ENCODE measurements around the gene MCM3.

MCM3 gene

GRCh38 chr6:52251113-52251512 is 33.4 kb downstream of the MCM3 start:
- Histone ChIP-seq H3K4me3 (ENCODE audit: low read depth, low read length) (no peak overlapping the region), H3K27me3 (replicated peaks) (no peaks in the 10 kb centered on the region), H3K36me3 (replicated peaks) (no peaks in the 10 kb centered on the region), H3K27ac (no peak overlapping the region)
- in situ Hi-C loops (cut with HindIII; ENCODE audit: low pct_ligation_motif_present, low sequenced_read_pairs), result no loop called here
- DNase-seq, result no peak
- no peak for TF ChIP-seq CTCF (IDR thresholded peaks at IDR 0.05; ENCODE audit: low read depth, low read length, missing control alignments)

- Histone ChIP-seq H3K27ac (no peak overlapping the region), H3K27me3 (replicated peaks) (no peaks in the 10 kb centered on the region), H3K36me3 (replicated peaks) (no peaks in the 10 kb centered on the region), H3K4me3 (ENCODE audit: low read depth, low read length) (no peak overlapping the region)
- no peak for DNase-seq
- TF ChIP-seq CTCF (IDR thresholded peaks at IDR 0.05; ENCODE audit: low read depth, low read length, missing control alignments), result no peak
- in situ Hi-C loops (cut with HindIII; ENCODE audit: low pct_ligation_motif_present, low sequenced_read_pairs), result no loop called here
These were observed 35.5 kb downstream of the MCM3 start for GRCh38 chr6:52249078-52249477.

- H3K4me3 ChIP-seq (ENCODE audit: low read depth, low read length), result no peak overlapping the region
These were observed 39.1 kb downstream of the MCM3 start for GRCh38 chr6:52245425-52245824.

GRCh38 chr6:52244400-52244799 is 40.1 kb downstream of the MCM3 start, which contains the start of gene IL17F:
Gene IL17F (minus strand): TSS chr6:52244500. CDS start chr6:52244429, 71 bp downstream.
- H3K27ac ChIP-seq, result no peak within 1 kb of the TSS
- in situ Hi-C loops (cut with HindIII; ENCODE audit: low pct_ligation_motif_present, low sequenced_read_pairs), result no loop called here
- DNase-seq, result no peak
- no peak for TF ChIP-seq CTCF (IDR thresholded peaks at IDR 0.05; ENCODE audit: low read depth, low read length, missing control alignments)
- no peaks in the 10 kb centered on the region for H3K27me3 ChIP-seq (replicated peaks)
- H3K4me3 ChIP-seq (ENCODE audit: low read depth, low read length), result no peak within 1 kb of the TSS
- H3K36me3 ChIP-seq (replicated peaks), result no peaks in the 10 kb centered on the region

More at GRCh38 chr6:52245425-52245824, 39.1 kb downstream of the MCM3 start:
- Histone ChIP-seq H3K27ac (no peak overlapping the region), H3K36me3 (replicated peaks) (no peaks in the 10 kb centered on the region), H3K27me3 (replicated peaks) (no peaks in the 10 kb centered on the region)
- in situ Hi-C loops (cut with HindIII; ENCODE audit: low pct_ligation_motif_present, low sequenced_read_pairs), result no loop called here
- no peak for DNase-seq
- no peak for TF ChIP-seq CTCF (IDR thresholded peaks at IDR 0.05; ENCODE audit: low read depth, low read length, missing control alignments)

GRCh38 chr6:52243282-52243893 is 41.2 kb downstream of the MCM3 start:
- H3K27me3 ChIP-seq (replicated peaks), result no peaks in the 10 kb centered on the region
- in situ Hi-C loops (cut with HindIII; ENCODE audit: low pct_ligation_motif_present, low sequenced_read_pairs), result no loop called here
- no peak overlapping the region for H3K27ac ChIP-seq
- TF ChIP-seq CTCF (IDR thresholded peaks at IDR 0.05; ENCODE audit: low read depth, low read length, missing control alignments), result no peak
- DNase-seq, result no peak
- H3K36me3 ChIP-seq (replicated peaks), result no peaks in the 10 kb centered on the region
- no peak overlapping the region for H3K4me3 ChIP-seq (ENCODE audit: low read depth, low read length)

- Histone ChIP-seq H3K36me3 (replicated peaks) (no peaks in the 10 kb centered on the region), H3K27ac (no peak overlapping the region), H3K27me3 (replicated peaks) (no peaks in the 10 kb centered on the region), H3K4me3 (ENCODE audit: low read depth, low read length) (no peak overlapping the region)
- DNase-seq, result no peak
- TF ChIP-seq CTCF (IDR thresholded peaks at IDR 0.05; ENCODE audit: low read depth, low read length, missing control alignments), result no peak
- in situ Hi-C loops (cut with HindIII; ENCODE audit: low pct_ligation_motif_present, low sequenced_read_pairs), result no loop called here
These were observed 42.7 kb downstream of the MCM3 start for GRCh38 chr6:52241819-52242218.
